GM19395 (cell line): ENCODE measurements around the gene ACOT9.
"Not testable (repeated sequence)": the region's sequence is repeated elsewhere in the genome, so short reads cannot be mapped to it uniquely, and the experiment has no call there.

Experiments
- ATAC-seq: cut with Tn5 transposase; IDR thresholded peaks from one replicate; pipeline ENCODE4 v1.9.1; 2021; ENCODE audit warnings: mild to moderate bottlenecking, moderate library complexity; ENCODE audit not compliant: unreplicated experiment

ACOT9 gene, protein sequence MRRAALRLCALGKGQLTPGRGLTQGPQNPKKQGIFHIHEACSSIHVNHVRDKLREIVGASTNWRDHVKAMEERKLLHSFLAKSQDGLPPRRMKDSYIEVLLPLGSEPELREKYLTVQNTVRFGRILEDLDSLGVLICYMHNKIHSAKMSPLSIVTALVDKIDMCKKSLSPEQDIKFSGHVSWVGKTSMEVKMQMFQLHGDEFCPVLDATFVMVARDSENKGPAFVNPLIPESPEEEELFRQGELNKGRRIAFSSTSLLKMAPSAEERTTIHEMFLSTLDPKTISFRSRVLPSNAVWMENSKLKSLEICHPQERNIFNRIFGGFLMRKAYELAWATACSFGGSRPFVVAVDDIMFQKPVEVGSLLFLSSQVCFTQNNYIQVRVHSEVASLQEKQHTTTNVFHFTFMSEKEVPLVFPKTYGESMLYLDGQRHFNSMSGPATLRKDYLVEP

GRCh38 chrX:23742697-23743622, at the start of gene ACOT9:
Gene ACOT9 (minus strand): TSS chrX:23743276. CDS start chrX:23743144, 132 bp downstream.
- ATAC-seq: peak; percentile 92

DNA sequence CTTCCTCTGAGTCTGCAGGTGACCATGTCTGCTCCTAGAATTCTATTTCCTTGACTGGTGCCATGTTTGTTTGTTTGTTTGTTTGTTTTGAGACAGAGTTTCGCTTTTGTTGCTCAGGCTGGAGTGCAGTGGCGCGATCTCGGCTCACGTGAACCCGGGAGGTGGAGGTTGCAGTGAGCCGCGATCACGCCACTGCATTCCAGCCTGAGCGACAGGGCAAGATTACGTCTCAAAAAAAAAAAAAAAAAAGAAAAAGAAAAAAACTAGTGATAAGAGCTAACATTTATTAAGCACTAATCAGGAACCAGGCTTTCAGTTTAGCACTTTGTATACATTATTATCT, 47.0 kb upstream of the ACOT9 start:
- ATAC-seq: no peak

DNA sequence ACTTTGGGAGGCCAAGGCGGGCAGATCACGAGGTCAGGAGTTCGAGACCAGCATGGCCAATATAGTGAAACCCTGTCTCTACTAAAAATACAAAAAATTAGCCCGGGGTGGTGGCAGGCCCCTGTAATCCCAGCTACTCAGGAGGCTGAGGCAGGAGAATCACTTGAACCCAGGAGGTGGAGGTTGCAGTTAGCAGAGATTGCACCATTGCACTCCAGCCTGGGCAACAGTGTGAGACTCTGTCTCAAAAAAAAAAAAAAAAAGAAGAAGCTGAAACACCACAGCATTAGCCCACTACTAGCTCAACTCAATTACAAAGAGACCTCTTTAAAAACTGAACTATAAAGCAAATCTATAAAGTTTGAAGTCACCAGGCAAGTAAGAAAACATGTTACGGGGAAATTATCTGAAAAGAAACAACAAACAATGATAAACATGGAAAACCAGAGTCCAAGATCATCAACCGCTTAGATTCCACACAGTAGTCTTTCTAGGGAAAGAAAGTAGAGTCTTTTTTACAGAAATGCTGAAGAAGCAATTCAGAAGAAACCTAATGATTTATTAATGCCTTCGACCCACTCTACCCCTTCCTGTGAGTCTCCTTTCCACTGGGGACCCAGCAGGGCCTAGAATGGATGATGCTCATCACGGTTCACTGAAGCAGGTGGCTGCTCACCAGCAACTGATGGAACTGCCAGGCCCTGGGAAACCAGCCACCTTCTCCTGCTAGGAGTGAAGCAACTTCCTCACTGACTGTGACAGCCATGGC, 46.5 kb upstream of the ACOT9 start:
- ATAC-seq: no peak

DNA sequence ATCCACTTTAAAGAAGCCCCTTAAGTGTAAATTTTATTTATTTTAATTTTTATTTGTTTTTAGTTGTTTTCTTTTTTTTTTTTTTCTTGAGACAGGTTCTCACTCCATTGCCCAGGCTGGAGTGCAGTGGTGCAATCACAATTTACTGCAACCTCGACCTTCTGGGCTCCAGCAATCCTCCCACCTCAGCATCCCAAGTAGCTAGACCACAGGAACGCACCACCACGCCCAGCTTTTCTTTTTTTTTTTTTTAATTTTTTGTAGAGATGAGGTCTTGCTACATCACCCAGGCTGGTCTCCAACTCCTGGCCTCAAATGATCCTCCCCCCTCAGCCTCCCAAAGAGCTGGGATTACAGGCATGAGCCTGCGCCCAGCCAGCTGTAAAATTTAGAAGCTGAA, 45.9 kb upstream of the ACOT9 start:
- no peak for ATAC-seq

GRCh38 chrX:23788521-23788920, 45.4 kb upstream of the ACOT9 start:
- peak; percentile 60 for ATAC-seq

DNA sequence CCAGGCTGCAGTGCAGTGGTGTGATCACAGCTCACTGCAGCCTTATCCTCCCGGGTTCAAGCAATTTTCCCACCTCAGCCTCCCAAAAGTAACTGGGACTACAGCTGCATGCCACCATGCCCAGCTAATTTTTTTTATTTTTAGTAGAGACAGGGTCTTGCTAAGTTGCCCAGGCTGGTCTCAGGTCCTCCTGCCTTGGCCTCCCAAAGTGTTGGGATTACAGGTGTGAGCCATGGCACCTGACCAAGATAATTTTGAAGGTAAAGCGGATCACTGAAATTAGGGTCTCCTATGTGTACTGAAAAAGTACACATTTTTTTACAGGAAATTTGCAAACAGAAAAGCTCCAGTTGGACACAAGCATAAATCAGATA, 44.7 kb upstream of the ACOT9 start:
- no peak for ATAC-seq

DNA sequence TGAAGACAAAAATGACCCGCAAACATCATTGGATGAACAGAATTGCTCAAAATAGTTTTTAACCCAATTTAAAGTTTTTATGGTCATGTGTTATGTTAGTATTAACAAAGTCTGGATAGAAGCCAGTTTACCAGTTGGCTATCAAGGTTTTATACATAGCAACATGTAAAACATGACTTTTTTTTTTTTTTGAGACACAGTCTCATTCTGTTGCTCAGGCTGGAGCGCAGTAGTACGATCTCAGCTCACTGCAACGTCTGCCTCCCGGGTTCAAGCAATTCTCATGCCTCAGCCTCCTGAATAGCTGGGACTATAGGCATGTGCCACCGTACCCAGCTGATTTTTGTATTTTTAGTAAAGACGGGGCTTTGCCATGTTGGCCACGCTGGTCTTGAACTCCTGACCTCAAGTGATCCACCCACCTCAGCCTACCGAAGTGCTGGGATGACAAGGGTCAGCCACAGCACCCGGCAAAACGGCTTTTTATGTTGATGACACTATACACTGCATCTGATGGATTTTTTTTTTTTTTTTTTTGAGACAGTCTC, 43.3 kb upstream of the ACOT9 start:
- ATAC-seq: no peak

- ATAC-seq: no peak
Observed at GRCh38 chrX:23785580-23785979, 42.5 kb upstream of the ACOT9 start.

DNA sequence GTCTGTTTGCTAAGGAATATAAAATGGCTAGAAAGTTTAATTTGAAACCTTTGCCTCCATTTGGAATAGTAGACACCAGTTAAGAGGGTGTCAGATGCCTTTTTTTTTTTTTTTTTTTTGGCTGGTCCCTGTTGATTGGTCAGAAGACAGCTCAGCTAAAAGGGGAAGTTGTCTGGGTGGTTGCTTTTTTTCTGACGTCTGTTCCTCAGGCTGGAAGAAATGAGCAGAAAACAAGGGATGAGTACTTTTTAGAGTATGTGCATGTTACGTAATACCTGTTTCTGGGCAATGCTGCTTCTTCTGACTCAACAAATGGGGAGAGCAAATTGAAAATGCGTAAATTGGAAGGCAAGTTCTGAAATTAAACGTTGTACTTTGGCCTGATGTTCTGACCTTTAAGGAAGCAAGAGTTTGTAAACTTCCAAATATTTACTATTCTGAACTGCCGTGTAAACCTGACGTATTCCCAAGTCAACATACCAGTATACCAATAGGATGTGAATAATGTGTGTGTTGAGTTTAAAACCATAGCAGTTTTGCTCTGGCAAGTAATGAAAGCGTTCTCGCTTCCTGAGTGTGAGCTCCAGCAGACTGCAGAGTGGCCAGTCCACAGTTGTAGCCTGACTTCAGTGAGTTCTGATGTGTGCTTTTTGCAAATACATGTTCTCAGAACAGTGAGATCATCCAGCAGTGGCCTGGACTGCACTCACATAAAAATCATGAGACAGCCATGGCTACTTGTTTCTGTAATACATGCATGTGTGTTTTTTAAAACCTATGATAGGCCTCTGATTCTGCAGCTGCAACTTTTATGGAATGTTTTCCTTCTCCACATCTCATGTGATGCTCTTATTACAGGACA, 41.6 kb upstream of the ACOT9 start:
- ATAC-seq: no peak

DNA sequence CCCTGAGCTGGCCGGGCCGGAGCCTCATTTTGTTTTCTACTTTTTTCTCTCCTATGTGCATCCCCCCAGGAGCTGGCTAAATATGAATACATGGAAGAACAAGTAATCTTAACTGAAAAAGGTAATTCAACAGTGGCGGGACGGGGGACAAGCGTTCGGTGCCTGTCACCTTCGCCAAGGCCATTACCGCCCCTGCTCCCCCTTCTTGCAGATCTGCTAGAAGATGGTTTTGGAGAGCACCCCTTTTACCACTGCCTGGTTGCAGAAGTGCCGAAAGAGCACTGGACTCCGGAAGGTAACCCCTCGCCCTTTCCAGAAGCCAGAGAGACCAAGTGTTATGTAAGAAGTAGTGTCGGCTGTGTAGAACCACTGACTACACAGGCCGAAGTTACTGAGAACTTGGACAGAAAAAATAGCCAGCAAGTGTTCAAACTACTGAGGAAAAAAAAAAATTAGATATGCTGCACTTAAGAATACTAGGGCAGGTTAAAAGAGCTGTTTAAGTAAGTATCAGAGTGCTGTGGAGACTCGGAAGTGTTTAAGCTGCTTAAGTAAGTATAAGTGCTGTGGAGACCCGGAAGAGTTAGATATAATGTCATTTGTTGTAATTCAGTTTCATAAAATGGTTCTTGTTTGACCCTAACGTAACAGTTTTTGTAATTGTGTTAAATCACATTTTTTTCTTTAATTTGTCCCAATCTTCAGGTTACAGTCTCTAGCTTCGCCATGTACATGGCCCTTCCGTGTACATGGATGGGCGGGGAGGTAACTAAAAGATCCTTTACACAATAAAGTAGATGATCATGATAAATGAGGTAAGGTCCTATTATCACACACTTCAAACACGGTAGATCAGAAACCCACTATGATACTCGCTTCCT, 40.8 kb upstream of the ACOT9 start:
- no peak for ATAC-seq

DNA sequence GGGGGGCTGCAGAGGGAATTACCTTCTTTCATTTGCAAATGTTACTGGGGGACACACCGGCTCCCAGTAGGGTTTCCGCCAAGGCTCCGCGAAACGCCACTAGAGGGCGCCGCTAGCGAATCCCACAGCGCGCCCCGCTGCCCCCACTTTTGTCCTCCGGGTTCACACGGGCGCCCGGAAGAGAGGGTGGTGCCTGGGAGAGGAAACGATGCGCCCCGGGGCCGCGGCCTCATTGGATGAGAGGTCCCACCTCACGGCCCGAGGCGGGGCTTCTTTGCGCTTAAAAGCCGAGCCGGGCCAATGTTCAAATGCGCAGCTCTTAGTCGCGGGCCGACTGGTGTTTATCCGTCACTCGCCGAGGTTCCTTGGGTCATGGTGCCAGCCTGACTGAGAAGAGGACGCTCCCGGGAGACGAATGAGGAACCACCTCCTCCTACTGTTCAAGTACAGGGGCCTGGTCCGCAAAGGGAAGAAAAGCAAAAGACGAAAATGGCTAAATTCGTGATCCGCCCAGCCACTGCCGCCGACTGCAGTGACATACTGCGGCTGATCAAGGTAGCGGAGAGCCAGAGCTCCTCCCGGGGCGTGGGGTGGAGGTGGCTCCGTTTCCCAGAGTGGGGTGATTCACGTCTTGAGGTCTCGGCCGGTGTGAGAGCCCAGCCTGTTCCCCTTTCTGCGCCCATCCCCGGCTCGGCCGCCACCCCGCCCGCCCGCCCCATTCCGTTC, 40.0 kb upstream of the ACOT9 start, which contains the start of gene SAT1:
Gene SAT1 (plus strand): TSS at position 311 of the 726 bp plus-strand sequence. CDS start 179 bp downstream, at position 490.
- ATAC-seq: peak; percentile 80

GRCh38 chrX:23782455-23782854, 39.4 kb upstream of the ACOT9 start:
- ATAC-seq: no peak

GRCh38 chrX:23779025-23779424, 35.9 kb upstream of the ACOT9 start:
- no peak for ATAC-seq

DNA sequence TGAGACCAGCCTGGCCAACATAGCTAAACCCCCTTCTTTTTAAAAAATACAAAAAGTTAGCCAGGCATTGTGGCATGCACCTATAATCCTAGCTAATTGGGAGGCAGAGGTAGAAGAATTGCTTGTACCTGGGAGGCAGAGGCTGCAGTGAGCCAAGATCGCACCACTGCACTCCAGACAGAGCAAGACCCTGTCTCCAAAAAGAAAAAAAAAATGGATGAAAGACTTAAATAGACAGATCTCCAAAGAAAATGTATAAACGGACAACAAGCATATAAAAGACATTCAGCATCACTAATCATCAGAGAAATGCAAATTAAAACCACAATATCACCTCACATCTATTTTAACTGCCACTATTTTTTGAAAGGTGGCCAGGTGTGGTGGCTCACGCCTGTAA, 33.3 kb upstream of the ACOT9 start:
- ATAC-seq: no peak

DNA sequence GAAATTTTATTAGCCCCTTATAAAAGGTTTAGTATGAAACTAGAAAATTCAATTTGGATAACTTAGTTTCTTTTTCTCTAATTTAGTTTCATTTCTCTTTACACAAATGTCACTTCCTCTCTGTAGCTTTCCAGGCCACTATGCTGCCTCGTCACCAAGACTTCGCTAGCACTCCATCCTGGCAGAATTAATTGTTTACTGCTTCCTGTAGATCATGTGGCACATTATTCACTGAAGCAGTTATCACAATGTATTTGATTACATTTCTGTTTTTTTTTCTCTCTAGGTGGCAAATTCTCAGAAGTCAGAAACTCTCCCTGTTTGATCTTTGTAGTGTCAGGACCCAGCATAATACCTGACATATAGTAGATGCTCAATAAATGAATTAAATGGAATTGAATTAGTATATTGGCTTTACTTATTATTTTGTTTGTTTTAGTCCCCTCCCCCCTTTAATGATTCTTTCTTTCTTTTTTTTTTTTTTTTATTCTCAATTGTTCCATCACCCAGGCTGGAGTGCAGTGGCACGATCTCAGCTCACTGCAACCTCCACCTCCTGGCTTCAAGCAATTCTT, 30.6 kb upstream of the ACOT9 start:
- ATAC-seq: peak; percentile 90

GRCh38 chrX:23771086-23771485, 28.0 kb upstream of the ACOT9 start:
- ATAC-seq: not testable (repeated sequence)

DNA sequence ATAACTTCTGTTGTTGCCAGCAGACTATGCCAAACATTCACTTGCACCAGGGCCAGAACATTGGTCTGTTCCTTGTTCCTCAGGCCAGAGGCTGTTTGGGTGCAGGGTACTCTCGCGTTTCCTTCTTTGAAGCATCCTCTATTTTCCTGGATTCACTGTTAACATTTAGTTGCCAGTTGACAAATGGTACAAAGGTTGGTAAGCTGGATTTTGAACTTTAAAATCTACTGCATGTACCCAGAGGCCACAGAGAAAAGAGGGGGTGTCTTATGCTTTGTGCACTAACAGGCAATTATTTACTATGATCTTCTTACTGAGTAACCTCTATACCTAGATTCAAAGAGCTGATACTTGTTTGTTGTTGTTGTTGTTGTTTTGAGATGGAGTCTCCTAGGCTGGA, 27.1 kb upstream of the ACOT9 start:
- no peak for ATAC-seq
